Measurements from ENCODE around the gene RPP30. TPM values are rescaled to one million over a fixed set of nuclear protein-coding genes. Genes with fewer than 3 reads are reported as not detected.

The RPP30 gene
- total and polyA plus RNA-seq, 2 donors from 2014 or later: 26.5 to 42.9 TPM

- no peak overlapping the region for H3K9ac ChIP-seq (ENCODE audit: low read length in 3 of 3)
- peaks cover 2% of the 10 kb centered on the region for H3K27me3 ChIP-seq (ENCODE audit: control insufficient read depth, insufficient read depth, low read length)
- no peak overlapping the region for H3K27ac ChIP-seq (ENCODE audit: low read depth in 2 of 2, low read length in 2 of 2)
- intact Hi-C loops (cut with DNase I): loop anchor here (10.0 kb wide), 1 partner anchor 1071 kb away; no protein-coding TSS in a partner anchor
- no peak for DNase-seq
- H3K36me3 ChIP-seq (ENCODE audit: control insufficient read depth in 2 of 3, insufficient read depth in 3 of 3, low read length in 3 of 3): no peaks in the 10 kb centered on the region
- no peak for FAIRE-seq
- peaks cover 0 to 3% (median 0%) of the 10 kb centered on the region in 3 donors for H3K9me3 ChIP-seq (ENCODE audit: control insufficient read depth in 2 of 3, insufficient read depth in 1 of 3, low read length in 3 of 3)
- H3K4me1 ChIP-seq (ENCODE audit: control insufficient read depth in 2 of 3, insufficient read depth in 2 of 3, low read depth in 1 of 3, low read length in 3 of 3): peaks cover 0 to 3% (median 0%) of the 10 kb centered on the region in 3 donors
- TF ChIP-seq CTCF (IDR thresholded peaks at IDR 0.05; ENCODE audit: borderline replicate concordance, extremely low read depth, insufficient read depth): no peak
- H3K4me3 ChIP-seq (ENCODE audit: low read length in 3 of 3): no peak overlapping the region
These were observed 5.7 kb upstream of the RPP30 start for GRCh38 chr10:90866050-90866598.

- FAIRE-seq: peak; percentile 35
- no peak overlapping the region for H3K27ac ChIP-seq (ENCODE audit: low read depth in 2 of 2, low read length in 2 of 2)
- H3K9ac ChIP-seq (ENCODE audit: low read length in 3 of 3): peak overlapping the region; percentile 54 to 80 (median 79)
These were observed 452 bp upstream of the RPP30 start for GRCh38 chr10:90871279-90871765.

GRCh38 chr10:90872648-90873020, 860 bp downstream of the RPP30 start:
- H3K9me3 ChIP-seq (ENCODE audit: control insufficient read depth in 2 of 3, insufficient read depth in 1 of 3, low read length in 3 of 3): peaks cover 0 to 3% (median 0%) of the 10 kb centered on the region in 3 donors
- peak overlapping the region; percentile 45 to 80 (median 79) for H3K9ac ChIP-seq (ENCODE audit: low read length in 3 of 3)
- intact Hi-C loops (cut with DNase I): no loop called here
- FAIRE-seq: no peak
- DNase-seq: no peak
- H3K4me1 ChIP-seq (ENCODE audit: control insufficient read depth in 2 of 3, insufficient read depth in 2 of 3, low read depth in 1 of 3, low read length in 3 of 3): peaks cover 0 to 8% (median 4%) of the 10 kb centered on the region in 3 donors
- peaks cover 4 to 11% (median 10%) of the 10 kb centered on the region in 3 donors for H3K36me3 ChIP-seq (ENCODE audit: control insufficient read depth in 2 of 3, insufficient read depth in 3 of 3, low read length in 3 of 3)
- no peak overlapping the region for H3K27ac ChIP-seq (ENCODE audit: low read depth in 2 of 2, low read length in 2 of 2)
- no peaks in the 10 kb centered on the region for H3K27me3 ChIP-seq (ENCODE audit: control insufficient read depth, insufficient read depth, low read length)
- H3K4me3 ChIP-seq (ENCODE audit: low read length in 3 of 3): peak overlapping the region; percentile 73 to 94 (median 90)
- TF ChIP-seq CTCF (IDR thresholded peaks at IDR 0.05; ENCODE audit: borderline replicate concordance, extremely low read depth, insufficient read depth): no peak

More at GRCh38 chr10:90871279-90871765, 452 bp upstream of the RPP30 start:
- intact Hi-C loops (cut with DNase I): no loop called here
- Histone ChIP-seq H3K9me3 (ENCODE audit: control insufficient read depth in 2 of 3, insufficient read depth in 1 of 3, low read length in 3 of 3) (peaks cover 0 to 3% (median 0%) of the 10 kb centered on the region in 3 donors), H3K27me3 (ENCODE audit: control insufficient read depth, insufficient read depth, low read length) (no peaks in the 10 kb centered on the region), H3K4me1 (ENCODE audit: control insufficient read depth in 2 of 3, insufficient read depth in 2 of 3, low read depth in 1 of 3, low read length in 3 of 3) (peaks cover 0 to 8% (median 4%) of the 10 kb centered on the region in 3 donors), H3K36me3 (ENCODE audit: control insufficient read depth in 2 of 3, insufficient read depth in 3 of 3, low read length in 3 of 3) (peaks cover under 1 to 4% (median 3%) of the 10 kb centered on the region in 3 donors), H3K4me3 (ENCODE audit: low read length in 3 of 3) (peak overlapping the region; percentile 73 to 94 (median 90))
- TF ChIP-seq CTCF (IDR thresholded peaks at IDR 0.05; ENCODE audit: borderline replicate concordance, extremely low read depth, insufficient read depth): peak; percentile 35
- DNase-seq: peak in 4 of 5 donors; percentile 62 to 90 (median 79)
